Measurements from ENCODE around the gene ATF6. TPM values are rescaled to one million over a fixed set of nuclear protein-coding genes. Genes with fewer than 3 reads are reported as not detected.

Gene ATF6
- total and polyA plus RNA-seq, 9 of the 15 experiments (the other 6 are each of a cell fraction or from before 2014, with no cell fraction given): 11.7 to 32.4 (median 20.4) TPM

- TF ChIP-seq TFAP4 (CRISPR knock-in tag; IDR thresholded peaks at IDR 0.05; ENCODE audit: borderline replicate concordance) (peak; percentile 80), SPI1 (IDR thresholded peaks at IDR 0.05; ENCODE audit: borderline replicate concordance, low read depth, low read length) (no peak), RHOXF2B (CRISPR knock-in tag; conservative IDR thresholded peaks at IDR 0.05) (no peak), SMARCB1 (IDR thresholded peaks at IDR 0.05; ENCODE audit: insufficient read length, low read depth) (no peak), ZBTB40 (IDR thresholded peaks at IDR 0.05) (peak; percentile 83), ZBTB40 (CRISPR knock-in tag; IDR thresholded peaks at IDR 0.05) (no peak), BMI1 (IDR thresholded peaks at IDR 0.05; ENCODE audit: low read length) (no peak), PKNOX1 (IDR thresholded peaks at IDR 0.05) (peak; percentile 63), ELK1 (CRISPR knock-in tag; IDR thresholded peaks at IDR 0.05) (no peak), ZNF12 (CRISPR knock-in tag; IDR thresholded peaks at IDR 0.05) (no peak), SLC30A9 (CRISPR knock-in tag; IDR thresholded peaks at IDR 0.05) (no peak)
Measured at GRCh38 chr1:161766102-161766981, at the start of gene ATF6 (continued).
